Endodermal cell (in vitro differentiated cells): ENCODE results near the gene NXPE1. TPM values are rescaled to one million over a fixed set of nuclear protein-coding genes. Genes with fewer than 3 reads are reported as not detected.

Source experiments
- DNase-seq: peaks from one replicate; pipeline ENCODE4 v3.0.0-alpha.2; 2017
- H3K27ac ChIP-seq: 2 replicates; pipeline ENCODE4 v1.5.1; 2013; ENCODE audit warnings: mild to moderate bottlenecking, low read depth, low read length, moderate library complexity
- H3K27me3 ChIP-seq: 2 replicates; pipeline ENCODE4 v1.6.1; 2013; ENCODE audit warnings: mild to moderate bottlenecking, low read length, moderate library complexity; ENCODE audit not compliant: insufficient read depth, control insufficient read depth, poor library complexity, severe bottlenecking
- H3K36me3 ChIP-seq: 2 replicates; pipeline ENCODE4 v1.7.0; 2013; ENCODE audit warnings: mild to moderate bottlenecking, low read length, moderate library complexity; ENCODE audit not compliant: control insufficient read depth, insufficient read depth
- H3K4me1 ChIP-seq: one replicate; pipeline ENCODE4 v1.7.0; 2013; ENCODE audit warnings: low read length; ENCODE audit not compliant: control insufficient read depth, insufficient read depth
- H3K4me3 ChIP-seq: 2 replicates; pipeline ENCODE4 v1.5.1; 2013; ENCODE audit warnings: mild to moderate bottlenecking, low read length, moderate library complexity
- H3K9ac ChIP-seq: 2 replicates; pipeline ENCODE4 v1.6.1; 2013; ENCODE audit warnings: mild to moderate bottlenecking, low read length, moderate library complexity; ENCODE audit not compliant: poor library complexity, severe bottlenecking; ENCODE audit errors: extremely low read depth
- H3K9me3 ChIP-seq: 2 replicates; pipeline ENCODE4 v1.6.1; 2013; ENCODE audit warnings: mild to moderate bottlenecking, low read length, moderate library complexity; ENCODE audit not compliant: control insufficient read depth
- H3K27ac Mint-ChIP-seq: 2 replicates; pipeline ENCODE4 v1.8.0; 2020; ENCODE audit warnings: mixed read lengths
- H3K27me3 Mint-ChIP-seq: 2 replicates; pipeline ENCODE4 v1.8.0; 2021; ENCODE audit warnings: mild to moderate bottlenecking, mixed read lengths; ENCODE audit not compliant: insufficient read depth
- H3K36me3 Mint-ChIP-seq: 2 replicates; pipeline ENCODE4 v1.8.0; 2020; ENCODE audit warnings: low read depth, mixed read lengths
- H3K4me1 Mint-ChIP-seq: 2 replicates; pipeline ENCODE4 v1.8.0; 2020; ENCODE audit warnings: mixed read lengths
- H3K4me3 Mint-ChIP-seq: 2 replicates; pipeline ENCODE4 v1.8.0; 2020; ENCODE audit warnings: mild to moderate bottlenecking, moderate library complexity, mixed read lengths
- H3K9me3 Mint-ChIP-seq: 2 replicates; pipeline ENCODE4 v1.8.0; 2020; ENCODE audit warnings: mild to moderate bottlenecking, mixed read lengths
- WGBS, 2 experiments: methylation state at CpG; one replicate each; pipeline versions ENCODE4 v1.1.5 to v1.1.7; 2013; ENCODE audit warnings: missing lambda C conversion rate in 2 of 2, mixed read lengths in 1 of 2; ENCODE audit not compliant: insufficient coverage in 1 of 2, insufficient read length in 1 of 2; 5-methylcytosine and 5-hydroxymethylcytosine counted together
- total RNA-seq, 2 donors: library from RNA; stranded (reverse); fragmentation: NEBNext Ultra II Directional in 1 of 2; extraction: Animal tissue kit (Norgen Biotek cat#: 25700) in 1 of 2; gene quantifications; 2 replicates in 1 of 2; 3 replicates in 1 of 2; pipeline ENCODE4 v1.2.1, GENCODE V29; 2021
- TF ChIP-seq, protein P1 (sequence below): fragments of 200-600 bp; sonication (generic); conservative IDR thresholded peaks from 2 replicates; pipeline ENCODE4 v1.5.0; 2021; ENCODE audit warnings: antibody characterized with exemption, mild to moderate bottlenecking

The NXPE1 gene
- total RNA-seq, 2 donors from 2014 or later: not detected

DNA sequence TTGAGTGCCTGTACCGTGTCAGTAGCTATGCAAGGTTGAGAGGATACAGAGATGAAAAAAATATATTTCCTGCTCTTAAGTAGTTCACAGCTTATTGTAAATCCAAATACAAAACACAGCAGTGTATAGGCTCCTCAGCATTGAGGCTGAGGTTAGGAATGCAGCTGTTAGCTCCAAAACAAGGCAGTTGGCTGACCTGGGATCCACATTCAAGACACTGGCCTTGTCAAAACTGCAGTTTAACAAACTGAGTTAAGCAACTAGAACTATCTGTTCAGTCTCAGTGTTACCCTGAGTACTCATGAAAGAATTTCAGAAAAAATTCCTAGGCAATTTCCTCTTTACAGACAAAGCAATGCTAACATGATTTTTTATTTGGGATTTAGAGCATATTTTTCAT lies 77.6 kb downstream of the NXPE1 start:
- Mint-ChIP-seq H3K27ac (no peak overlapping the region), H3K4me1 (peaks cover 39% of the 10 kb centered on the region)
- no peak overlapping the region for H3K9ac ChIP-seq

DNA sequence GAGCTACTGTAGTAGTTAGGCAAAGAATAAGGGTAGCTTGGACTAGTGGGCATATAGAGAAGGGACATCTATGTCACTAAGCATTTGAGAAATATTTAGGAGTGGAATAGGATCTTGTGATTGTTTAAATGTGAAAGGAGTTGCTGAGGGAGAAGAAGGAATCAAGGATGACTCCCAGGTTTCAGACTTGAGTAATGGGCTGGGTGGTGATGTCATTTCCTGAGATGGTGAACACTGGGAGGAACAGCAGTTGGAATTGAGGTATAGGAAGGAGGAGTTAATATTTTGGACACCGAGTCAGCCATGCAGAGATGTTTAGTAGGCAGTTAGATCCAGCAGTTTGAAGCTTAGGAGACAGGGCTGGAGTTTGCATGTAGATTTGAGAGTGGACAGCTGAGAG lies 80.3 kb downstream of the NXPE1 start:
- peaks cover 9% of the 10 kb centered on the region for H3K4me1 ChIP-seq
- peaks cover 8% of the 10 kb centered on the region for H3K9me3 ChIP-seq
- peak overlapping the region; percentile 7 for H3K4me3 ChIP-seq
- DNase-seq: no peak
- 78 to 91% methylated on average over 1 of the region's 1 CpG for WGBS, 2 experiments
- Mint-ChIP-seq H3K9me3 (peaks cover 5% of the 10 kb centered on the region), H3K27ac (no peak overlapping the region), H3K27me3 (no peaks in the 10 kb centered on the region), H3K4me3 (no peak overlapping the region), H3K36me3 (peaks cover 2% of the 10 kb centered on the region), H3K4me1 (peaks cover 39% of the 10 kb centered on the region)
- no peak overlapping the region for H3K27ac ChIP-seq
- H3K27me3 ChIP-seq: no peaks in the 10 kb centered on the region
- TF ChIP-seq, protein P1, sequence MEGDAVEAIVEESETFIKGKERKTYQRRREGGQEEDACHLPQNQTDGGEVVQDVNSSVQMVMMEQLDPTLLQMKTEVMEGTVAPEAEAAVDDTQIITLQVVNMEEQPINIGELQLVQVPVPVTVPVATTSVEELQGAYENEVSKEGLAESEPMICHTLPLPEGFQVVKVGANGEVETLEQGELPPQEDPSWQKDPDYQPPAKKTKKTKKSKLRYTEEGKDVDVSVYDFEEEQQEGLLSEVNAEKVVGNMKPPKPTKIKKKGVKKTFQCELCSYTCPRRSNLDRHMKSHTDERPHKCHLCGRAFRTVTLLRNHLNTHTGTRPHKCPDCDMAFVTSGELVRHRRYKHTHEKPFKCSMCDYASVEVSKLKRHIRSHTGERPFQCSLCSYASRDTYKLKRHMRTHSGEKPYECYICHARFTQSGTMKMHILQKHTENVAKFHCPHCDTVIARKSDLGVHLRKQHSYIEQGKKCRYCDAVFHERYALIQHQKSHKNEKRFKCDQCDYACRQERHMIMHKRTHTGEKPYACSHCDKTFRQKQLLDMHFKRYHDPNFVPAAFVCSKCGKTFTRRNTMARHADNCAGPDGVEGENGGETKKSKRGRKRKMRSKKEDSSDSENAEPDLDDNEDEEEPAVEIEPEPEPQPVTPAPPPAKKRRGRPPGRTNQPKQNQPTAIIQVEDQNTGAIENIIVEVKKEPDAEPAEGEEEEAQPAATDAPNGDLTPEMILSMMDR: no peak
- no peak overlapping the region for H3K9ac ChIP-seq
- no peaks in the 10 kb centered on the region for H3K36me3 ChIP-seq

More for the DNA sequence above, 77.6 kb downstream of the NXPE1 start:
- Mint-ChIP-seq H3K27me3 (no peaks in the 10 kb centered on the region), H3K36me3 (no peaks in the 10 kb centered on the region), H3K4me3 (no peak overlapping the region), H3K9me3 (peaks cover 5% of the 10 kb centered on the region)
- H3K36me3 ChIP-seq: no peaks in the 10 kb centered on the region
- no peaks in the 10 kb centered on the region for H3K27me3 ChIP-seq
- TF ChIP-seq, protein P1: no peak
- no peak overlapping the region for H3K27ac ChIP-seq
- peaks cover 8% of the 10 kb centered on the region for H3K9me3 ChIP-seq
- peaks cover 9% of the 10 kb centered on the region for H3K4me1 ChIP-seq
- no peak overlapping the region for H3K4me3 ChIP-seq
- WGBS, 2 experiments: 73 to 100% methylated on average over 1 of the region's 1 CpG
- DNase-seq: peak; percentile 50

DNA sequence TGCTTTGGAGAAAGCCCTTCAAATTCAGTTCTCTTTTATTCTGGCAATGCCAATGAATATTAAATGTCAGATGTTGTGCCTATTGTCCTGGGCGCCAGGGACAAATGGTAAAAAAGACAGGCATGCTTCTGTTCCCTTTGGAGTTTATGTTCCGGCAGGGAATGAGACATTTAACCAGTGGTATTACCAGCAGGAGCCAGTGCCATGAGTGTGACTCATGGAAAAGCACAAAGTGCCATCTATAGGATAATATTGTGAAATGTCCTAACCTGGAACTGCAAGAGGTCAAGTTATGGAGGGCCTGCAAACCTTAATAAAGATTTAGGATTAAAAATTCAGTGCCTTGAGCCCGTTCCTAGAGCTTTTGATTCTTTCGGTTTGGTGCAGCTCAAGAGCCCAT lies 80.9 kb downstream of the NXPE1 start:
- Mint-ChIP-seq H3K4me1 (peaks cover 39% of the 10 kb centered on the region), H3K27me3 (no peaks in the 10 kb centered on the region), H3K36me3 (peaks cover 2% of the 10 kb centered on the region), H3K4me3 (no peak overlapping the region), H3K27ac (no peak overlapping the region), H3K9me3 (peaks cover 5% of the 10 kb centered on the region)
- Histone ChIP-seq H3K9me3 (peaks cover 8% of the 10 kb centered on the region), H3K4me3 (no peak overlapping the region), H3K27ac (no peak overlapping the region), H3K27me3 (no peaks in the 10 kb centered on the region), H3K9ac (no peak overlapping the region), H3K4me1 (peaks cover 9% of the 10 kb centered on the region), H3K36me3 (no peaks in the 10 kb centered on the region)
- WGBS, 2 experiments: 42 to 67% methylated on average over 3 to 4 of the region's 4 CpGs
- TF ChIP-seq, protein P1: no peak
- DNase-seq: peak; percentile 52
